ENCODE data around the gene BET1L. TPM values are rescaled to one million over a fixed set of nuclear protein-coding genes. Genes with fewer than 3 reads are reported as not detected.

The BET1L gene
- total RNA-seq, 1 experiment from 2014 or later: 10.5 TPM

DNA sequence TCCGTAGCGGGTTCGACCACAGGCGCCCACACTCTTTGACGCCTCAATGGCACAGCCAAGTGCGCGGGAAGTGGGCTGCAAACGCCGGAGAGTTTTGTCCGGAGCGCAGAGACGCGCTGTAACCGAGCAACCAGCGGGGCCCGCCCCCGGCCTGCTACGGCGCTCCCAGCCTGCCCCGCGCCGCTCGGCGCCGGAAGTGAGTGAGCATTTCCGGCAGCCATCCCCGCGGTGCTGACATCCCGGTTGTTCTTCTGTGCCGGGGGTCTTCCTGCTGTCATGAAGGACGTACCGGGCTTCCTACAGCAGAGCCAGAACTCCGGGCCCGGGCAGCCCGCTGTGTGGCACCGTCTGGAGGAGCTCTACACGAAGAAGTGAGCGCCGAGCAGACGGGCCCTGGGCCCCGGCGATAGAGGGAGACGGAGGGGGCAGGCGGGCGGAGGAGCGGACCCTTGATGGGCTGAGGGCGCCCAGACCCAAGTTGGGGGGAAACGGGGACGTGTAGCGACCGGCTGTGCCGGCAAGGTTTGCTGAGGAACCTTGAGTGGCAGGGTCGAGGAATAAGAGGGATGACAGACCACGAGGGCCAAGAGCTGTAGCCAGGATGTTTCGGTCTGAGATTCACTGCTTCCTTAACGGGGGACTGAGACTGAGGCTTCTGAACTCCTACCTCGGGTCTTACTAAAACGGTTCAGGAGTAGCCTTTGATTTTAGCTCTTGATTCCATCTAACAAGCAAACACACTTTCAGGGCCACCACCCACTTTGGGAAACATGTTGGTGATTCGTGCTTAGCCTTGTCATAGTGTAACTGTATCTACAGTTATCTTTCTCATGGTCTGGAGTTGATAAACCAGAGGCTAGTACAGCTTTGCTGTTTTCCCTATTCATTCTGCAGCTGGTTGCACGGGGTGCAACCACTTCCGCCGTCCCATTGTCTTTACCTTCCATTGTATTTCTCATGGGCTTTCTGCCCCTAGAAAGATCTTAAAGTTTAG, 29.9 kb upstream of the BET1L start, which contains the start of gene PSMD13:
Gene PSMD13 (plus strand): TSS at position 203 of the 994 bp plus-strand sequence. CDS start 74 bp downstream, at position 277.
- peak; percentile 78 to 85 for DNase-seq (ENCODE audit: low read depth in 1 of 2, low spot score in 2 of 2)
- H3K4me1 ChIP-seq (replicated peaks): peaks cover 14% of the 10 kb centered on the region
- H3K27me3 ChIP-seq (replicated peaks): no peaks in the 10 kb centered on the region
- H3K27ac ChIP-seq: peak within 1 kb of the TSS; percentile 78
- H3K36me3 ChIP-seq: peaks cover 45% of the 10 kb centered on the region
- H3K9me3 ChIP-seq (replicated peaks): no peaks in the 10 kb centered on the region
- peak within 1 kb of the TSS; percentile 90 for H3K4me3 ChIP-seq

DNA sequence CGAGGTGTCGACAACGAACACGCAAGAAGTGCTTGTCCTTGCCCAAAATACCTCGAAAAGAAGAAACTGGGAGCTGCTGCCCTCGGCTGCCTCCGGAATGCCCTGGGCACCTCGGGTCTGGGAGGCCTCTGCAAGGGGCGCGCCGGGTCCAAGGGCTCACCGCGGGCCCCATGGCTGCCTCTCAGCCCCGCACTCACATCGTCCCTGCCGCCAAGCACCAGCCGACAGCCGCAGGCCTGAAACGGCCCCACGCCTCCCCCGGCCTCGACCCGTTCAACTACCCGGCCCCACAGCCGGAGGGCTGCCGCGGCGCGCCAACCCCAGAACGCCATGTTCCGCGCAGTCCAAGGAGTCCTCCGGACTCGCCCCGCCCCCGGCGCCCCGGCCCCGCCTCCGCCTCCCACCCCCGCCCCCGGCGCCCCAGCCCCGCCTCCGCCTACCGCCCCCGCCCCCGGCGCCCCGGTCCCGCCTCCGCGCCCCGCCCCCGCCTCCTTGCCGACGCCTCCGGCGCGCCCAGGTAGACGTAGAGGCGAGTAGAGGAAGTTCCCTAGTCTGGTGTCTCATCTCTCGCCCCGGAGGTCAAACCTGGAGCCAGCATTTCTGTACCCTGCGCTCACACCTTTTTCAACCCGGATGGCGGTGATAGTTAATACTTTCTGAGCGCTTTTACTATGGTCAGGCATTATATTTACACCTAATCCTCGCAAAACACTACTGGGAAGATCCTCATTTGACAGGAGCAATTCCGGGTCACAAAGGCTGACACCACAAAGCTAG, 29.0 kb upstream of the BET1L start, which contains the start of gene SIRT3:
Gene SIRT3 (minus strand): TSS at position 346 of the 777 bp plus-strand sequence. CDS start 14 bp downstream, at position 332.
- H3K9me3 ChIP-seq (replicated peaks): no peaks in the 10 kb centered on the region
- H3K27me3 ChIP-seq (replicated peaks): no peaks in the 10 kb centered on the region

DNA sequence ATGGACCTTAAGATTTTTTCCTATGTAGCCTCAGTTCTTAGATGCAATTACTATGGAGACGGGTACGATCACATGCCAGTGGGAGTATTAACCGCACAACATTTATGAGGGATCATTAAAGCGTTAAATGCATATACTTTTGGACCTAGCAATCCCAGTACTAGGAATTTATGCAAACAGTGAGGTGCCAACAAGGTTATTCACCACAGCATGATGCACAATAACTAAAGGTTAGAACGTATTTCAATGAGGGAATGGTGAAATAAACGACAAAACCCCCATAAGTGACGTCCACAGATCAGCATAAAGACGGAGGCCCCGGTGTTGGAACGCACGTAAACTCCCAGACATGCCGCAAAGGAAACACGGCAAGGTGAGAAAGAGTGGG, 28.4 kb upstream of the BET1L start:
- peaks cover 30% of the 10 kb centered on the region for H3K36me3 ChIP-seq
- H3K9me3 ChIP-seq (replicated peaks): no peaks in the 10 kb centered on the region
- H3K4me3 ChIP-seq: peak overlapping the region; percentile 90
- H3K27ac ChIP-seq: peak overlapping the region; percentile 61; the same call in 1 of the 2 replicates
- peaks cover 14% of the 10 kb centered on the region for H3K4me1 ChIP-seq (replicated peaks)
- DNase-seq (ENCODE audit: low read depth in 1 of 2, low spot score in 2 of 2): no peak
- no peaks in the 10 kb centered on the region for H3K27me3 ChIP-seq (replicated peaks)

More for the DNA sequence above, 29.0 kb upstream of the BET1L start, which contains the start of gene SIRT3:
- H3K4me1 ChIP-seq (replicated peaks): peaks cover 14% of the 10 kb centered on the region
- peaks cover 36% of the 10 kb centered on the region for H3K36me3 ChIP-seq
- H3K4me3 ChIP-seq: peak within 1 kb of the TSS; percentile 90
- peak; percentile 79 to 81 for DNase-seq (ENCODE audit: low read depth in 1 of 2, low spot score in 2 of 2)
- H3K27ac ChIP-seq: peak within 1 kb of the TSS; percentile 78

DNA sequence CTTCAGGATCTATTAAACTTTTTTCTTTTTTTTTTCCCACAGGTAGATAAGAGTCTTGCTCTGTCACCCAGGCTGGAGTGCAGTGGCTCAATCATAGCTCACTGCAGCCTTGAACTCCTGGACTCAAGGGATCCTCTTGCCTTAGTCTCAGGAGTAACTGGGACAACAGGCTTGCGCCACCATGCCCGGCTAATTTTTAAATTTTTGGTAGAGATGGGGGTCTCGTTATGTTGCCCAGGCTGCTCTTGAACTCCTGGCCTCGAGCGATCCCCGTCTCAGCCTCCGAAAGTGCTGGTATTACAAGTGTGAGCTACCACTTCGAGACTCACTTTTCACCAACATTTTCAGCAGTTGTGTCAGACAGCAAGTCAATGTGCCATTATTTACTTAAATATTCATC, 28.0 kb upstream of the BET1L start:
- DNase-seq (ENCODE audit: low read depth in 1 of 2, low spot score in 2 of 2): no peak
- Histone ChIP-seq H3K4me3 (peak overlapping the region; percentile 90), H3K36me3 (peaks cover 26% of the 10 kb centered on the region), H3K9me3 (replicated peaks) (no peaks in the 10 kb centered on the region), H3K4me1 (replicated peaks) (peaks cover 14% of the 10 kb centered on the region), H3K27me3 (replicated peaks) (no peaks in the 10 kb centered on the region), H3K27ac (no peak overlapping the region)

DNA sequence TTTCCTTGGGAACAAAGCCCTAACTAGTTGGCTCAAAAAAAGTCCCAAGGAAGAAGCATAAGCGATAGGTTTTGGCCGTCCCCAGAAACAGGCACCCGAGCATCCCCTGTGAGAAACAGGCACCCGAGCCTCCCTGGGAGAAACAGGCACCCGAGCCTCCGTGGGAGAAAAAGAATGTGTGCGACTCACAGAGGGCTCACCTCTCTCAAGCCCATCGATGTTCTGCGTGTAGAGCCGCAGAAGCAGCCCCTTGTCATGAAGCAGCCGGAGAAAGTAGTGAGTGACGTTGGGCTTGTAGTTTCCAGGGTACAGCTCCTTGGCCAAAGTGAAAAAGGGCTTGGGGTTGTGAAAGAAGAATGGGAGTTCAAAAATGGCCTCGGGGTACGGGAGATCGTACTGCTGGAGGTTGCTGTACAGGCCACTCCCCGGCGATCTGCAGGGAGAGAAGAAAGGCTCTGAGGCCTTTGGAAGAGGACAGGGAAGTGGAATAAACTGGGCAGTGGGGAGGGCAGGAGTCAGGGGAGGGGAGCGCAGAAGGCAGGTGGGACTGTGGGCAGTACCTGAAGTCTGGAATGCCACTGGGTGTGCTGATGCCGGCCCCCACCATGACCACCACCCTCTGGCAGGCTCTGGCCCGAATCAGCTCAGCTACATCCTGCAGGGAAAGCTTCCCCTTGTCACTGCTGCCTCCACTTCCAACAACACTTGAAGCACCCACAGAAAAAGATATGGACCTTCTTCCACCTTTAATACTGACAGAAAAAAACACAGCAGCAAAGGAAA, 25.8 kb upstream of the BET1L start:
- Histone ChIP-seq H3K27ac (no peak overlapping the region), H3K27me3 (replicated peaks) (no peaks in the 10 kb centered on the region), H3K9me3 (replicated peaks) (no peaks in the 10 kb centered on the region), H3K4me1 (replicated peaks) (peaks cover 10% of the 10 kb centered on the region), H3K36me3 (peaks cover 11% of the 10 kb centered on the region), H3K4me3 (no peak overlapping the region)
- no peak for DNase-seq (ENCODE audit: low read depth in 1 of 2, low spot score in 2 of 2)

DNA sequence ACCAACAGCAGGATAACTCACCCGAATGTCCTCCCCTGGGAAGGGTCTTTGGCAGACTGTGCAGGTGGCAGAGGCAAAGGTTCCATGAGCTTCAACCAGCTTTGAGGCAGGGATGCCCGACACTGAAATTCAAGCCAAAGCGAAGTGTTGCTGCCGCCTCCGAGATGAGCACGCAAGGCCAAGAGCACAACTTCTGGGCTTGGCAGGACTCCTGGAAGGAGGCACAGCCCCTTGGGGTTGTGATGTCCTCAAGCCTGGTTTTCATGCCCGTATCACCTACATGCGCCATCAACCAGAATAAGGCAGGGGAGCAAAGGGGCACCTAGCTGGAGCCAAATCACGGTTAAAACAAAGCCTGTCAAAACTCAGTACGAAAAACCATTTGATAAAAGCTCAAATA, 23.2 kb upstream of the BET1L start:
- Histone ChIP-seq H3K36me3 (no peaks in the 10 kb centered on the region), H3K4me3 (no peak overlapping the region), H3K4me1 (replicated peaks) (peaks cover 4% of the 10 kb centered on the region), H3K9me3 (replicated peaks) (no peaks in the 10 kb centered on the region), H3K27ac (no peak overlapping the region), H3K27me3 (replicated peaks) (no peaks in the 10 kb centered on the region)
- no peak for DNase-seq (ENCODE audit: low read depth in 1 of 2, low spot score in 2 of 2)

DNA sequence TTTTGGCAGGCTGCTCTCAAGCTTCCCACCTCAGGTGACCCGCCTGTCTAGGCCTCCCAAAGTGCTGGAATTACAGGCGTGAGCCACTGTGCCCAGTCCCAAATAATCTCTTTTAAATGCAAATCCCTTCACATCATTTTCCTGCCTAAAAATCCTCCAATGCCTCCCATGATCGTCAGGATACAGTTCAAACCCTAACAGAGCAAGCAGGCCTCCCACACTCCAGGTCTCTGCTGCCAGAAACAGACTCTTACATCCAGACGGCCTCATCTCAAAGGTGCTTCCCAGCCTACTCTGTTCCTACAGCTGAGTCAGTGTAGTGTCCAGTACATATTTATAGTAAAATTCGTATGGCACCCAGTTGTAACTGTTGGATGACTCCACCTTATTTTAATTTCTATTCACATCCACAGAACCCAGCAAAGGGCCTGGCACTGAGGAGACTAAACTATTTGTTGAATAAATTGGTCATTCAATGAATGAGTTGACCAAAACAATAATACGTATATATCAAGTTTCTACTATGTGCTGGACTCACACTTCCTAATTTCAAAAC, 20.7 kb upstream of the BET1L start:
- no peak for DNase-seq (ENCODE audit: low read depth in 1 of 2, low spot score in 2 of 2)
- Histone ChIP-seq H3K36me3 (0 out of 2 replicates have a peak, but pooled peaks cover 3% of the 10 kb centered on the region), H3K4me3 (no peak overlapping the region)

DNA sequence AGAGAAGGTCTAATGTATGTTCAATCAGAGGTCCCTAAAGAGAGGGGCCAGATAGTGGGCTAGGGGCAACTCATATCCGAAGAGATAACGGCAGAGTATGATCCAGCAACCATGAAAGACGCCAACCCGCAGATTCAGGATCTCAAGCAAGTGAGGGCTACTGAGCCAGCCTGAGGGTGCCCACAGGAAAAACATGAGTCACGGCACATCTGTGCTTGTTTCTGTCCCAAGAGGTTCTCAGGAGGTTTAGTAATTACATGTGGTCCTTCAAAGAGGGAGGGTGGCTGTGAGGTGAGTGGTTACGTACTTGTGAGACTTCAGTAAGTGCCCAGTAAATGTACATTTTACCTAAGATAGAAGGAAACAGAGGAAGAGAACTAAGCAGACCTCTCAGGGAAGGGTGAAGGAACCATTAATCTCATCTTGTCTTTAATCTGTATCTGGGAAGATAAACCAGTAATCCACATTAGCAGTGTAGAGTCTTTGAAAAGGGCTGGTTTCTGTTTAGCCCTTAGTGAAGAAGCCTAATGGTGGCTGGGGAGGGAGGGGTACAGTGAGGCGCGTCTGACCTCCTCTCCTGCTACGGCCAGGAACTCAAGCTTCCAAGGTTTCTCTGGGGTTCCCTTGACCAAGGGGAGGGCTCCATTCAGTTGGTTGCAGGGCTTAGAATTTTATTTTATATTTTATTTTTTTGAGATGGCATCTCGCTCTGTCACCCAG, 18.7 kb upstream of the BET1L start:
- H3K4me3 ChIP-seq: no peak overlapping the region

More for the DNA sequence above, 20.7 kb upstream of the BET1L start:
- Histone ChIP-seq H3K4me1 (replicated peaks) (no peaks in the 10 kb centered on the region), H3K9me3 (replicated peaks) (no peaks in the 10 kb centered on the region), H3K27ac (no peak overlapping the region), H3K27me3 (replicated peaks) (no peaks in the 10 kb centered on the region)

DNA sequence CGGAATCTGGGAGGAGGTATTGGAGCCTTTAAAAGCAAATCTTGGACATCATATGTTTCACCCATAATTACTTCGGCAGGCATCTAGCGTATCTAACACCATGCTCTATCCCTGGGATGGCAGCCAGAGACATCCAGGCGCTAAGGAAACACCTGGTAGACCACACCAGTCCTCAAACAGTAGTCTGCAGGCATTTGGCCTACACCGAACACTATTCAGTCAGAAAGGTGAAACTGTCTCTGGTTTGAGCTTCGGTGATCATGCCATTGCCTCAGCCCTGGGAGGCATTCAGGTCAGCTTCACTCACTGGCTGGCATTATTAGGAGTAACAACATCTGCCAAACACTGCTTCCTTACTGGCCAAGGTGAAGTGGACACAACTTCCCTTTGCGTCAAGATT, 17.2 kb upstream of the BET1L start:
- no peak for DNase-seq (ENCODE audit: low read depth in 1 of 2, low spot score in 2 of 2)
- Histone ChIP-seq H3K4me1 (replicated peaks) (no peaks in the 10 kb centered on the region), H3K4me3 (no peak overlapping the region), H3K27me3 (replicated peaks) (no peaks in the 10 kb centered on the region), H3K27ac (no peak overlapping the region), H3K36me3 (0 out of 2 replicates have a peak, but pooled peaks cover 8% of the 10 kb centered on the region), H3K9me3 (replicated peaks) (no peaks in the 10 kb centered on the region)

More for the DNA sequence above, 18.7 kb upstream of the BET1L start:
- Histone ChIP-seq H3K36me3 (0 out of 2 replicates have a peak, but pooled peaks cover 8% of the 10 kb centered on the region), H3K9me3 (replicated peaks) (no peaks in the 10 kb centered on the region), H3K27me3 (replicated peaks) (no peaks in the 10 kb centered on the region), H3K27ac (no peak overlapping the region), H3K4me1 (replicated peaks) (no peaks in the 10 kb centered on the region)
- no peak for DNase-seq (ENCODE audit: low read depth in 1 of 2, low spot score in 2 of 2)

DNA sequence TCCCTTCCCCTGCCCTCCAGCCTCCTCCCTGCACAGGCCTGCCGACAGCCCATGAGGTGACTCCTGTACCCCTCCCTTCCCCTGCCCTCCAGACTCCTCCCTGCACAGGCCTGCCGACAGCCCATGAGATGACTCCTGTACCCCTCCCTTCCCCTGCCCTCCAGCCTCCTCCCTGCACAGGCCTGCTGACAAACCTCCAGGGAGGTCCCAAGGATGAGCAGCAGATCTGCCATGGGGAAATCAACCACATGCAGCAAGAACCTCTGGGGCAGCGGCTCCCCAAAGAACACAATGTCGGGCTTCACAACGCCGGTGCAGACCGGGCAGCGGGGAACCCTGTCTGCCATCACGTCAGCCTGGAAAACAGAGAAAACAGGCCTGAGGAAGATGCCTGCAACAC, 16.7 kb upstream of the BET1L start:
- H3K9me3 ChIP-seq (replicated peaks): no peaks in the 10 kb centered on the region
- 0 out of 2 replicates have a peak, but pooled peaks cover 8% of the 10 kb centered on the region for H3K36me3 ChIP-seq
- H3K27ac ChIP-seq: no peak overlapping the region
- DNase-seq (ENCODE audit: low read depth in 1 of 2, low spot score in 2 of 2): no peak
- no peaks in the 10 kb centered on the region for H3K27me3 ChIP-seq (replicated peaks)
- H3K4me1 ChIP-seq (replicated peaks): no peaks in the 10 kb centered on the region
- H3K4me3 ChIP-seq: no peak overlapping the region

DNA sequence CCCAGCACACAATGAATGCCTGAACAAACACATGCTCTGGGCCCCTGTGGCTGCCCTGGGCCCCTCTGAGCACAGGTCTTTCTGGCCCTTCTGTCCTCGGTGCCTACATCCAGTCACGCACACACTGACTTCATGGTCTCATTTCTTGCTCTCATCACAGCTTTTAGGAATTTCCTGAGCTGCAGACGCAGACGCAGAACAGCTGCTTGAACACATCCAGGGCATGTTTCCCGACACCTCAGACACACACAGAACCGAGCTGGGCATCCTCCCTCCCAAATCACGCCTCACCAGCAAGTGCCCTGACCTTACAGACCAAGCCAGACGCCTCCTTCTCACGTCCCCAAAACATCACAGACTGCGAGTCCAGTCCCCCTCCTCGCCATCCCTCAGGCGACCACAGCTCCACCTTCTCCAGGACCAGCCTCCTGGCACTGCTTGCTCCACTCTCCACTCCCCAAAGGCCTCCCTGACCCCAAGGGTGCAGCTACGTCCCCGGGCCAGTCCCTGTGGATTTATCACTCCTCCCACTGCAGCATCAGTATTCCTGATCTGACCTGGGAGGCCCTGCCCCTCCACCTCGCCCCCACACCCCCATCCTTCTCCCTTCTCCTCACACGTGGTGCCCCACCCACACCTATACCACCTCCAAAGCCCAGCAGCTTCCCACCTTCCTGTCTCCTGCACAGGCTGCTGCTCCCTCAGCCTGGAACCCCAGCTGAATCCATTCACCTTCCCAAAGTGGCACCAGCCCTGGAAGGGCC, 16.0 kb upstream of the BET1L start:
- no peaks in the 10 kb centered on the region for H3K9me3 ChIP-seq (replicated peaks)
- no peak for DNase-seq (ENCODE audit: low read depth in 1 of 2, low spot score in 2 of 2)
- H3K27ac ChIP-seq: no peak overlapping the region
- H3K4me3 ChIP-seq: no peak overlapping the region
- H3K27me3 ChIP-seq (replicated peaks): no peaks in the 10 kb centered on the region
- H3K4me1 ChIP-seq (replicated peaks): no peaks in the 10 kb centered on the region
- H3K36me3 ChIP-seq: 0 out of 2 replicates have a peak, but pooled peaks cover 8% of the 10 kb centered on the region
